OCI-LY1 (cell line): ENCODE results near the gene INKA1.

ENCODE experiments used
- H2AFZ ChIP-seq: fragments of 200-600 bp; sonication (generic), shearing (Covaris generic); 2 replicates; pipeline ENCODE4 v1.6.0; 2014; ENCODE audit warnings: antibody characterized with exemption, mild to moderate bottlenecking, low read length
- H3F3A ChIP-seq: fragments of 200-600 bp; sonication (generic), shearing (Covaris generic); 2 replicates; pipeline ENCODE4 v1.6.0; 2014; ENCODE audit warnings: mild to moderate bottlenecking, antibody characterized with exemption, low read length, moderate library complexity; ENCODE audit not compliant: insufficient read depth
- H3K27ac ChIP-seq: fragments of 200-600 bp; sonication (generic); 2 replicates; pipeline ENCODE4 v1.5.1; 2014; ENCODE audit warnings: low read length, mixed run types, mild to moderate bottlenecking, low read depth; ENCODE audit not compliant: poor library complexity, severe bottlenecking
- H3K27me3 ChIP-seq: fragments of 200-600 bp; sonication (generic); 2 replicates; pipeline ENCODE4 v1.6.0; 2014; ENCODE audit warnings: antibody characterized with exemption, mild to moderate bottlenecking, low read length, moderate library complexity; ENCODE audit not compliant: insufficient read depth
- H3K36me3 ChIP-seq: fragments of 200-600 bp; sonication (generic); 2 replicates; pipeline ENCODE4 v1.6.1; 2014; ENCODE audit warnings: mild to moderate bottlenecking, antibody characterized with exemption, low read length, moderate library complexity, mixed read lengths; ENCODE audit not compliant: insufficient read depth
- H3K4me1 ChIP-seq: fragments of 200-600 bp; sonication (generic); 2 replicates; pipeline ENCODE4 v1.5.1; 2014; ENCODE audit warnings: mild to moderate bottlenecking, low read length, moderate library complexity; ENCODE audit not compliant: insufficient read depth, severe bottlenecking
- H3K4me2 ChIP-seq: fragments of 200-600 bp; sonication (generic), shearing (Covaris generic); 2 replicates; pipeline ENCODE4 v1.6.1; 2014; ENCODE audit warnings: low read length
- H3K4me3 ChIP-seq: fragments of 200-600 bp; sonication (generic); 2 replicates; pipeline ENCODE4 v1.5.1; 2014; ENCODE audit warnings: low read length, low read depth, mild to moderate bottlenecking, mixed read lengths; ENCODE audit not compliant: poor library complexity, severe bottlenecking
- H3K79me2 ChIP-seq: fragments of 200-600 bp; shearing (Covaris generic); 2 replicates; pipeline ENCODE4 v1.6.1; 2016; ENCODE audit warnings: mixed run types, low read length, mixed read lengths; ENCODE audit not compliant: insufficient read depth
- H3K9ac ChIP-seq: fragments of 200-600 bp; sonication (generic), shearing (Covaris generic); 2 replicates; pipeline ENCODE4 v1.6.1; 2014; ENCODE audit warnings: mild to moderate bottlenecking, low read length, mixed read lengths
- H3K9me2 ChIP-seq: fragments of 200-600 bp; sonication (generic), shearing (Covaris generic); 2 replicates; pipeline ENCODE4 v1.6.1; 2014; ENCODE audit warnings: low read depth, mild to moderate bottlenecking, low read length, mixed read lengths
- H3K9me3 ChIP-seq: fragments of 200-600 bp; shearing (Covaris generic); 2 replicates; pipeline ENCODE4 v1.6.1; 2014; ENCODE audit warnings: low read length, mixed read lengths
- H4K20me1 ChIP-seq: fragments of 200-600 bp; sonication (generic), shearing (Covaris generic); 2 replicates; pipeline ENCODE4 v1.6.0; 2016; ENCODE audit warnings: mild to moderate bottlenecking, low read length; ENCODE audit not compliant: insufficient read depth
- EZH2 ChIP-seq: fragments of 200-600 bp; sonication (generic), shearing (Covaris generic); IDR thresholded peaks from 2 replicates; pipeline ENCODE4 v1.8.0; 2017; ENCODE audit warnings: borderline replicate concordance, mixed run types, mild to moderate bottlenecking, antibody characterized with exemption, low read length, moderate library complexity, mixed read lengths
- TF ChIP-seq, protein P1 (sequence below): fragments of 200-600 bp; sonication (generic), shearing (Covaris generic); IDR thresholded peaks from 2 replicates; pipeline ENCODE4 v1.5.1; 2017; ENCODE audit warnings: mild to moderate bottlenecking, antibody characterized with exemption, low read length, moderate library complexity, mixed read lengths

Gene INKA1

DNA sequence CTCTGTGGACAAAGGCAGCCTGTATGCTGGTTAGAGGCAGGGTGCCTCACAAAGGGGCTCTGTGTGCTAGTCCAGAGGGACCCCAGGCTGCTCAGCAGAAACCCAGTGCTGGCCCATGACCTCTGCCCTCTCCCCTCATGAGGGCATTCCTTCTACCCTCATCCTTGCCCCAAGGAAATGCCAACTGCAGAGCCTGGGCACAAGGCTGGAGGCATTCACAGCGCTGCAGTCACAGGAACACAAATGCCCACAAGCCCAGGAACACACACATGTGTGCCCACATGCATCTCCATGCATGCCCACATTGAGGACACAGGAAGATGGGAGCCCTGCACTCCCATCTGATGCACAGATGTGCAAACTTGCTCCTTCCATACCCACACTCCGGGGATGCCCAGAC lies 3.8 kb downstream of the INKA1 start:
- peaks cover 25% of the 10 kb centered on the region for H3K4me1 ChIP-seq
- H3K4me2 ChIP-seq: no peak overlapping the region

DNA sequence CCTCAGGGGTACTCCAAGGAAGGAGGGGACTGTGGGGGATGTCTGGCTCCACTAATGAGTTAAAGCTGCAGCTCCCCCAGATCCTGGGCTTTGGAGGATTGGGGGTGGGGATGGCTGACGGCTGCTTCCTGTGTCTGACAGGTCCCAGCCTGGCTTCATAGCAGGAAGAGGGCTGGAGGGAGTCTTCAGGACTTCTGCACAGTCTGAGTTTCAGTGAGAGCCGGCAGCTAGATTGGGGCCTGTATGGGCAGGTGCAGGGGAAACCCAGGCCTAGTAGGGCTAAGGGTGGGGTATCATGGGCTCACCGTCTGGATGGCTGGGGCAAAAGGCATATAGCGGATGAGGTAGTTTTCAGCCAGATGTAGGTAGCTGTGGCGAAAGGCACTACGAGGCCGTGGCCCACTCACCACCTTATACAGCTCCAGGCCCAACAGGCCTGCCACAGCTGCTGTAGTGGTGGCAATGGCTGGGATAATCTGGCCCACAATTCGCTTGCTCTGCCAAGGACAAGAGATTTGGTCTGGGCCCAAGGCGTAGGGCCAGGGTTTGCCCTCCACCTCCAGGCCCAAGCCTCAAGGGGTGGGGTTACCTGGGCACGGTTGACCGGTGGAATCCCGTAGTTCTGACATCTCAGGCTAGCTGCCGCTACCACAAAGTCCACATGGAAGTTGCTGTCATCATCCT lies 4.5 kb downstream of the INKA1 start:
- no peak overlapping the region for H2AFZ ChIP-seq
- no peaks in the 10 kb centered on the region for H3K27me3 ChIP-seq
- no peaks in the 10 kb centered on the region for H4K20me1 ChIP-seq
- H3F3A ChIP-seq: no peaks in the 10 kb centered on the region
- H3K36me3 ChIP-seq: no peaks in the 10 kb centered on the region
- no peak overlapping the region for H3K9ac ChIP-seq
- no peaks in the 10 kb centered on the region for H3K9me2 ChIP-seq
- peaks cover 22% of the 10 kb centered on the region for H3K4me1 ChIP-seq
- no peaks in the 10 kb centered on the region for H3K9me3 ChIP-seq
- TF ChIP-seq, protein P1, sequence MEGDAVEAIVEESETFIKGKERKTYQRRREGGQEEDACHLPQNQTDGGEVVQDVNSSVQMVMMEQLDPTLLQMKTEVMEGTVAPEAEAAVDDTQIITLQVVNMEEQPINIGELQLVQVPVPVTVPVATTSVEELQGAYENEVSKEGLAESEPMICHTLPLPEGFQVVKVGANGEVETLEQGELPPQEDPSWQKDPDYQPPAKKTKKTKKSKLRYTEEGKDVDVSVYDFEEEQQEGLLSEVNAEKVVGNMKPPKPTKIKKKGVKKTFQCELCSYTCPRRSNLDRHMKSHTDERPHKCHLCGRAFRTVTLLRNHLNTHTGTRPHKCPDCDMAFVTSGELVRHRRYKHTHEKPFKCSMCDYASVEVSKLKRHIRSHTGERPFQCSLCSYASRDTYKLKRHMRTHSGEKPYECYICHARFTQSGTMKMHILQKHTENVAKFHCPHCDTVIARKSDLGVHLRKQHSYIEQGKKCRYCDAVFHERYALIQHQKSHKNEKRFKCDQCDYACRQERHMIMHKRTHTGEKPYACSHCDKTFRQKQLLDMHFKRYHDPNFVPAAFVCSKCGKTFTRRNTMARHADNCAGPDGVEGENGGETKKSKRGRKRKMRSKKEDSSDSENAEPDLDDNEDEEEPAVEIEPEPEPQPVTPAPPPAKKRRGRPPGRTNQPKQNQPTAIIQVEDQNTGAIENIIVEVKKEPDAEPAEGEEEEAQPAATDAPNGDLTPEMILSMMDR: no peak
- TF ChIP-seq EZH2: no peak
- H3K27ac ChIP-seq: no peak overlapping the region
- H3K4me2 ChIP-seq: no peak overlapping the region
- no peaks in the 10 kb centered on the region for H3K79me2 ChIP-seq
- H3K4me3 ChIP-seq: no peak overlapping the region

More for the DNA sequence above, 3.8 kb downstream of the INKA1 start:
- no peak overlapping the region for H3K9ac ChIP-seq
- H2AFZ ChIP-seq: no peak overlapping the region
- H3K36me3 ChIP-seq: no peaks in the 10 kb centered on the region
- H3K27me3 ChIP-seq: no peaks in the 10 kb centered on the region
- TF ChIP-seq, protein P1: no peak
- TF ChIP-seq EZH2: no peak
- H3K9me3 ChIP-seq: no peaks in the 10 kb centered on the region
- no peaks in the 10 kb centered on the region for H3F3A ChIP-seq
- no peak overlapping the region for H3K4me3 ChIP-seq
- H3K27ac ChIP-seq: no peak overlapping the region
- H3K79me2 ChIP-seq: no peaks in the 10 kb centered on the region
- H4K20me1 ChIP-seq: no peaks in the 10 kb centered on the region
- no peaks in the 10 kb centered on the region for H3K9me2 ChIP-seq

DNA sequence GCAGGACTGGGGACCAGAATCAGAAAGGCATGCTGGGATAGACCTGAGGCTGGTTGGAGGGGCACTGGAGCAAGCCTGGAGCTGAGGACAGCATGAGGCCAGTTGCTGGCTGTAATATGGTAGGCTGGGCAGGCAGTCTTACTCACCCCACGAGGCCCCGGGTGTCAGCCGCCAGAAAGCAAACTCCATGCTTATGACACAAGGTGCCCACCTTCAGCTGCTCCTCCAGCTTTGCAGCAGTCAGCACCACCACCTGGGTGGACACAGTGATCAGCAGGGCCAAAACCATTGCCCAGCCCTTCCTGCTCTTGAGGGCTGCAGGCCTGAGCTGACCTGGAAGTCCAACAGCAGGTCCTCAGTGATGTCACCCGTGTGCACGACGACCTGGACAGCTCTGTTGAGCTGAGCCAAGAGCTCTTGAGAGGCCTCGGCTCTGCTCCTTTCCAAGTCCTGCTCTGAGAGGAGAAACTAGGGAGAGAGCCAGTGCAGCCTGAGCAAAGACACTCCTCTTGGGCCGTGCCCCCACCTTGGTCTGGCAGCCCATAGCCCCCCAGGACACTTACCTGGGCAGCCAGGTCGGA lies 9.9 kb downstream of the INKA1 start:
- H3K9me2 ChIP-seq: no peaks in the 10 kb centered on the region
- no peak overlapping the region for H2AFZ ChIP-seq
- H4K20me1 ChIP-seq: no peaks in the 10 kb centered on the region
- no peaks in the 10 kb centered on the region for H3K79me2 ChIP-seq
- H3K4me3 ChIP-seq: no peak overlapping the region
- H3K36me3 ChIP-seq: no peaks in the 10 kb centered on the region
- no peaks in the 10 kb centered on the region for H3F3A ChIP-seq
- H3K4me2 ChIP-seq: no peak overlapping the region; the same call in 1 of the 2 replicates
- no peak overlapping the region for H3K9ac ChIP-seq
- no peak overlapping the region for H3K27ac ChIP-seq
- TF ChIP-seq, protein P1: no peak
- TF ChIP-seq EZH2: no peak
- H3K9me3 ChIP-seq: no peaks in the 10 kb centered on the region
- no peaks in the 10 kb centered on the region for H3K27me3 ChIP-seq
- H3K4me1 ChIP-seq: peaks cover 6% of the 10 kb centered on the region
